ENCODE measurements around the gene ARAP1.

GRCh38 chr11:72709478-72710238, 42.5 kb downstream of the ARAP1 start:
- TF ChIP-seq CTCF (IDR thresholded peaks at IDR 0.05; ENCODE audit: low read depth, low read length) (no peak), MAX (IDR thresholded peaks at IDR 0.05; ENCODE audit: low read depth, low read length) (no peak), POLR2A (IDR thresholded peaks at IDR 0.05; ENCODE audit: extremely low read depth, insufficient read length) (no peak), MYC (IDR thresholded peaks at IDR 0.05; ENCODE audit: low read depth, low read length) (no peak)
